ES-I3 (cell line): ENCODE data around the gene METTL16.
"Not testable (repeated sequence)": the region's sequence is repeated elsewhere in the genome, so short reads cannot be mapped to it uniquely, and the experiment has no call there.

Source experiments
- H3K36me3 ChIP-seq: 2 replicates; pipeline ENCODE4 v1.6.1; 2013; ENCODE audit warnings: mild to moderate bottlenecking, low read length, control low read depth, moderate library complexity; ENCODE audit not compliant: insufficient read depth
- H3K4me1 ChIP-seq: 2 replicates; pipeline ENCODE4 v1.6.1; 2013; ENCODE audit warnings: mild to moderate bottlenecking, control low read depth, low read length; ENCODE audit not compliant: insufficient read depth
- H3K9ac ChIP-seq: 2 replicates; pipeline ENCODE4 v1.6.1; 2013; ENCODE audit warnings: low read depth, mild to moderate bottlenecking, low read length, moderate library complexity
- H3K9me3 ChIP-seq: 2 replicates; pipeline ENCODE4 v1.6.1; 2013; ENCODE audit warnings: mild to moderate bottlenecking, low read length, moderate library complexity; ENCODE audit not compliant: control insufficient read depth, insufficient read depth

The METTL16 gene

DNA sequence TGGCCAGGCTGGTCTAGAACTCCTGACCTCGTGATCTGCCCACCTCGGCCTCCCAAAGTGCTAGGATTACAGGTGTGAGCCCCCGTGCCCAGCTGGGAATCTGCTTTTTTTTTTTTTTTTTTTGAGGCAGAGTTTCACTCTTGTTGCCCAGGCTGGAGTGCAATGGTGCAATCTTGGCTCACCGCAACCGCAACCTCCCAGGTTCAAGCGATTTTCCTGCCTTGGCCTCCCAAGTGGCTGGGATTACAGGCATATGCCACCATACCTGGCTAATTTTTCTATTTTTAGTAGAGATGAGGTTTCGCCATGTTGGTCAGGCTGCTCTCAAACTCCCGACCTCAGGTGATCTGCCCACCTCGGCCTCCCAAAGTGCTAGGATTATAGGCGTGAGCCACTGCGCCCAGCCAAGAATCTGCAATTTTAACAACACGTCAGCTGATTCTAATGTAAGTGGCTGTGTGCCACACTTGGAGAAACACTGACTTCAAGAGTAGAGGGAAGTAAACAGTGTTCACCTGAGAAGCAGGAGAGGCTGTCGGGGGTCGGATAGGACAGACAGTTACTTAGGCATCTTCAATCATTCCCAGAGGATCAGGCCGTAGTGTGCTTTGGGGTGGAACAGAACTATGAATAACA is 10.2 kb upstream of the METTL16 start:
- H3K4me1 ChIP-seq, H3K9ac ChIP-seq, H3K9me3 ChIP-seq, H3K36me3 ChIP-seq: not testable (repeated sequence)

DNA sequence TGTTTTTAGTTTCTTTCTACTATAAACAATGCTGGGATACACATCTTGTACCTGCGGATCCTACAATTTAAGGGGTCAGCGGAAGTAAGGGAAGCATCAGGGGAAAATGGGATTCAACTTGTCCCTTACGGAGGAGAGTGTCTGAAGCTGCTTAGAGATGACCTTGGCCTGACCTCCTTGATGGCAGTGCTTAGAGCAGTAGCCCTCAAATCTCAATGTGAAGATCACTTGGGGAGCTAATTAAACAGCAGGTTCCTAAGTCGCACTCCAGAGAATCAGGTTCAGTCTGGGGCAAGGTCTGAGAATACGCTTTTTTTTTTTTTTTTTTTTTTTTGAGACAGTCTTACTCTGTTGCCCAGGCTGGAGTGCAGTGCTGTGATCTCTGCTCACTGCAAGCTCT is 9.6 kb upstream of the METTL16 start:
- H3K4me1 ChIP-seq = 0 out of 2 replicates have a peak, but pooled peaks cover 3% of the 10 kb centered on the region
- no peaks in the 10 kb centered on the region for H3K36me3 ChIP-seq
- H3K9me3 ChIP-seq = no peaks in the 10 kb centered on the region
- H3K9ac ChIP-seq = no peak overlapping the region

DNA sequence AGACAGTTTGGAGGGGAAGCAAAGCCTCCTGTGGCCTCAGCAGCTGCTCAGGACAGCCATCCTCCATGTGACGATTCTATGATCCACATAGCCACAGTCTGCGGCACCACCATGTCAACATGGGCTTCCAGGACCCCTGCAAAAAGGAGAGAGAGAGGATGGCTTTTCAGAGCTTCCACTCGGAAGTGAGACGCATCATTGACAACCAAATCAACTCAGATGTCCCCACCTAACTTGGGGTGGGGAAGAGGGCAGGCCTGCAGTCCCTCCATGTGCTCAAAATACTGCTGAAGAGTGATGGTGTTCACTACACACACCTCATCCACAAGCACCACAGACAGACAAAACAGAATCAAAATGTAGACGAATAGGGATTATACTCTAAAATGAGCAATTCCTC is 5.9 kb upstream of the METTL16 start:
- Histone ChIP-seq H3K4me1 (0 out of 2 replicates have a peak, but pooled peaks cover 2% of the 10 kb centered on the region), H3K36me3 (no peaks in the 10 kb centered on the region), H3K9ac (no peak overlapping the region), H3K9me3 (no peaks in the 10 kb centered on the region)

DNA sequence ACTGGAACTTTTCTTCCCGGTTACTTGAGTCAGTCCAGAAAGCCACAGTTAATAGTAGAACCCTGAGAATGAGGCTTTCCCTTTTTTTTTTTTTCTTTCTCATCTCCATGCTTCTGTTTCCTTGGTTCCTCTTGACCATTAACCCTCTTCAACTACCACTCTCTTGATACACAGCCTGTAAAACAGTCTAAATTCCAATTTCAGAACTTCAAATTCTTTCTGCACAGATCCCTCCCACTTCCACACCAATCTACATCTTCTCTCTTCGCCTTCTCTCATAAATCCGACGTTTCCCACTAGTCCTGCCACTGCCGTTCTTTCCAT is 588 bp downstream of the METTL16 start:
- H3K9ac ChIP-seq = peak overlapping the region; percentile 93

DNA sequence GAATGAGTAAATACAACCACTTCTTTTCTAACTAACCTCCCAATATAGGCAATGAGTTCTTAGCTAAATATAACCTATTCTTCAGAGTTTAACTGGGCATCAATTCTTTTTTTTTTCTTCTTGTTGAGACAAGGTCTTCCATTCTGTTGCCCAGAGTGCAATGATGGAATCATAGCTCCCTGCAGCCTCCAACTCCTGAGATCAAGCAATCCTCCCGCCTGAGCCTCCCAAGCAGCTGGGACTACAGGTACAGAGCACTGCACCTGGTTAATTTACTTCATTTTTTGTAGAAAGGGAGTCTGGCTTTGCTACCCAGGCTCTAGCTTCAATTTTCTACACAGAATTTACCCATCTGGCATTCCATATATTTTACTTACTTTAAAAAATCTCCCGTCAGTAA is 1.1 kb downstream of the METTL16 start:
- no peaks in the 10 kb centered on the region for H3K36me3 ChIP-seq
- H3K9me3 ChIP-seq = no peaks in the 10 kb centered on the region
- peak overlapping the region; percentile 93 for H3K9ac ChIP-seq
- H3K4me1 ChIP-seq = peaks cover 2% of the 10 kb centered on the region; the same call in 1 of the 2 replicates

More for the DNA sequence above, 588 bp downstream of the METTL16 start:
- H3K4me1 ChIP-seq = peaks cover 2% of the 10 kb centered on the region; the same call in 1 of the 2 replicates
- no peaks in the 10 kb centered on the region for H3K9me3 ChIP-seq
- H3K36me3 ChIP-seq = no peaks in the 10 kb centered on the region

DNA sequence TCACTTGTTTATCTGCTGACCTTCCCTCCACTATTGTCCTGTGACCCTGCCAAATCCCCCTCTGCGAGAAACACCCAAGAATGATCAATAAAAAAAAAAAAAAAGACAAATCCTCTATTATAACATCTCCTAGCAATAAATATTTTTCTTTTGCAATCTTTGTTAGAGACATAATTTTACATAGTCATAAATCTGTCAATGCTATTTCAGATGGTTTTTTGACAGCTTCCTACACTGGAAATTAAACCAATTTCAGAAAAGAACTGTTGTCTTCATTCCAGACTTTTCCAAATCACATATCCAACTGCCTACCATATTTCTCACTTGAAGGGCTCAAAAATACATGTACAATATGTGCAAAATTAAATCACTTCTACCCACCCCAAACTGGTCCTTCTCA is 3.7 kb downstream of the METTL16 start:
- Histone ChIP-seq H3K36me3 (no peaks in the 10 kb centered on the region; the same call in 1 of the 2 replicates), H3K9ac (no peak overlapping the region), H3K9me3 (no peaks in the 10 kb centered on the region), H3K4me1 (peaks cover 2% of the 10 kb centered on the region; the same call in 1 of the 2 replicates)

DNA sequence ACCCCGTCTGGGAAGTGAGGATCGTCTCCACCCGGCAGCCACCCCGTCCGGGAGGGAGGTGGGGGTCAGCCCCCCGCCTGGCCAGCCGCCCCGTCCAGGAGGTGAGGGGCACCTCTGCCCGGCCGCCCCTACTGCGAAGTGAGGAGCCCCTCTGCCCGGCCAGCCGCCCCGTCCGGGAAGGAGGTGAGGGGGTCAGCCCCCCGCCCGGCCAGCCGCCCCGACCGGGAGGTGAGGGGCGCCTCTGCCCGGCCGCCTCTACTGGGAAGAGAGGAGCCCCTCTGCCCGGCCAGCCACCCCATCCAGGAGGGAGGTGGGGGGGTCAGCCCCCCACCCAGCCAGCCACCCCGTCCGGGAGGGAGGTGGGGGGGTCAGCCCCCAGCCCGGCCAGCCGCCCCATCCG is 4.7 kb downstream of the METTL16 start:
- not testable (repeated sequence) for H3K36me3 ChIP-seq, H3K9me3 ChIP-seq, H3K9ac ChIP-seq, H3K4me1 ChIP-seq

DNA sequence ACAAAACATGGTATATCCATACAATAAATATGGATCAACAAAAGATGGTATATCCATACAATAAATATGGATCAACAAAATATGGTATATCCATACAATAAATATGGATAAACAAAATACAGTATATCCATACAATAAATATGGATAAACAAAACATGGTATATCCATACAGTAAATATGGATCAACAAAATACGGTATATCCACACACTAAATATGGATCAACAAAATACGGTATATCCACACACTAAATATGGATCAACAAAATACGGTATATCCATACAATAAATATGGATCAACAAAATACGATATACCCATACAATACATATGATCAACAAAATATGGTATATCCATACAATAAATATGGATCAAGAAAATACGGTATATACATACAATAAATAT is 8.1 kb downstream of the METTL16 start:
- Histone ChIP-seq H3K4me1 (no peaks in the 10 kb centered on the region), H3K9ac (no peak overlapping the region), H3K36me3 (peaks cover 9% of the 10 kb centered on the region; the same call in 1 of the 2 replicates), H3K9me3 (no peaks in the 10 kb centered on the region)

DNA sequence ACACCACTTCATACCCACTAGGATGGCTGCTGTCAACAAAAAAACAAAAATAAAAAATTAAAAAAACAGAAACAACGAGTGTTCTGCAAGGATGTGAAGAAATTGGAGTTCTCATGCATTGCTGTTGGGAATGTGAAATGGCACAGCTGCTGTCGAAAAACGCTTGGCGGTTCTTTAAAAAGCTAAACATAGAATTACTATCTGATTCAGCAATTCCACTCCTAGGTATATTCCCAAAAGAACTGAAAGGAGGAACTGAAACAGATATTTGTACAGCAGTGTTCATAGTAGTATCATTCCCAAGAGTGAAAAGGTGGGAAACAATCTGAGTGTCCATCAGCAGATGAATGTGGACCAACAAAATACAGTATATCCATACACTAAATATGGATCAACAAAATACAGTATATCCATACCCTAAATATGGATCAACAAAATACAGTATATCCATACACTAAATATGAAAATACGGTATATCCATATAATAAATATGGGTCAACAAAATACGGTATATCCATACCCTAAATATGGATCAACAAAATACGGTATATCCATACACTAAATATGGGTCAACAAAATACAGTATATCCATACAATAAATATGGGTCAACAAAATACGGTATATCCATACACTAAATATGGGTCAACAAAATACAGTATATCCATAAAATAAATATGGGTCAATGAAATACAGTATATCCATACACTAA is 8.7 kb downstream of the METTL16 start:
- no peaks in the 10 kb centered on the region for H3K4me1 ChIP-seq
- no peaks in the 10 kb centered on the region for H3K9me3 ChIP-seq
- H3K36me3 ChIP-seq = peaks cover 9% of the 10 kb centered on the region; the same call in 1 of the 2 replicates
- H3K9ac ChIP-seq = no peak overlapping the region

DNA sequence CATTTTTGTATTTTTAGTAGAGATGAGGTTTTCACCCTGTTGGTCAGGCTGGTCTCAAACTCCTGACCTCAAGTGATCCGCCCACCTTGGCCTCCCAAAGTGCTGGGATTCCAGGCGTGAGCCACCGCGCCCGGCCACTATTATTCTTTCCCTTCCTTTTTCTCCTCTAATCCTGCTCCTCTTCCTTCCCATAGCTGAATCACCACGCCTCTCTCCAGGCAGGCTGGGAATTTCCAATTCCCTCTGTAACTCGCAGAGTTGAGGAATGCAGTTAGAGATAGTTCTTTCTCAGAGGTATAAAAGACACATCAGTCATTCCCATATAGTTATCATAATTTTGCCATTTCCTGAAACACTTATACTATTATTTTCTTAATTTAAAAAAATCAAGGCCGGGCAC is 11.2 kb downstream of the METTL16 start:
- H3K9ac ChIP-seq = no peak overlapping the region
- peaks cover 9% of the 10 kb centered on the region; the same call in 1 of the 2 replicates for H3K36me3 ChIP-seq
- H3K9me3 ChIP-seq = no peaks in the 10 kb centered on the region
- no peaks in the 10 kb centered on the region for H3K4me1 ChIP-seq

DNA sequence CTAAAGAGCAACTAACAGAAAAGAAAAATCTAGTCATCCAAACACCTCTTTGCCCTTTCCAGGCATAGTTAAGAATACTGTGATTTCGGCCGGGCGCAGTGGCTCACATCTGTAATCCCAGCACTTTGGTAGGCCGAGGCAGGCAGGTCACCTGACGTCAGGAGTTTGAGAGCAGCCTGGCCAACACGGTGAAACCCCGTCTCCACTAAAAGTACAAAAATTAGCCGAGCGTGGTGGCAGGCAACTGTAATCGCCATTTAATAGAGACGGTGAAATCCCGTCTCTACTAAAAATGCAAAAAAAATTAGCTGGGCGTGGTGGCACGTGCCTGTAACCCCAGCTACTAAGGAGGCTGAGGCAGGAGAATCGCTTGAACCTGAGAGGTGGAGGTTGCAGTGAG is 22.4 kb downstream of the METTL16 start:
- peaks cover 28% of the 10 kb centered on the region for H3K4me1 ChIP-seq

DNA sequence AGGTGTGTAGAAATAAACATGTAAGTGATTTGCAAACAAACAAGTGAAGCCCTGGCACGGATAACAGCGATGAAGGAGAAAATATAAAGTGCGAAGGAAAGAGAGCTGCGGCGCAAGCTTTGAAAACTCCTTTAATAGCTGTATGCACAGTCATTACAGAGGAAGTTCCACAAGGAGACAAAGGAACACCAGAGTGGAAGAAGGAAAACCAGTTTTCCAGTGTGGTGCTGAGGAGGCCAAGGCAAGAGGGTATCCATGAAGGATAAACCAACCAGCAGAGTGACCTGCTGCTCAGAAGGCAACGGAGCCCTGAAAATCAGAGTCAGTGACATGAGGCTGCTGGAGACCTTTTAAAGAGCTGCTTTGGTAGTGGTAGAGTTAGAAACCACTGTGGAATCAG is 24.4 kb downstream of the METTL16 start:
- Histone ChIP-seq H3K4me1 (peaks cover 32% of the 10 kb centered on the region), H3K9ac (no peak overlapping the region), H3K9me3 (no peaks in the 10 kb centered on the region; the same call in 1 of the 2 replicates), H3K36me3 (no peaks in the 10 kb centered on the region; the same call in 1 of the 2 replicates)

More for the DNA sequence above, 22.4 kb downstream of the METTL16 start:
- not testable (repeated sequence) for H3K36me3 ChIP-seq, H3K9ac ChIP-seq, H3K9me3 ChIP-seq

DNA sequence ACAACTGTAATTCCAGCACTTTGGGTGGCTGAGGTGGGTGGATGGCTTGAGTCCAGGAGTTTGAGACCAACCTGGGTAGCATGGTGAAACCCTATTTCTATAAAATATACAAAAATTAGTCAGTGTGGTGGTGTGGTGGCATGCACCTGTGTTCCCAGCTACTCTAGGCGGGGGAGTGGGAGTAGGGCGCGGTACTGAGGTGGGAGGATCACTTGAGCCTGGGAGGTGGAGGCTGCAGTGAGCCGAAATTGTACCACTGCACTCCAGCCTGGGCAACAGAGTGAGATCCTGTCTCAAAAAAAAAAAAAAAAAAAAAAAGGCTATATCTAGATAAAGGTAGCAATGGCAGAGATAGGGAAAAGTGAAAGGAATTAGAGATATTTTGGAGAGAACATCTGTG is 25.0 kb downstream of the METTL16 start:
- not testable (repeated sequence) for H3K36me3 ChIP-seq, H3K9me3 ChIP-seq, H3K9ac ChIP-seq
- peaks cover 32% of the 10 kb centered on the region for H3K4me1 ChIP-seq

DNA sequence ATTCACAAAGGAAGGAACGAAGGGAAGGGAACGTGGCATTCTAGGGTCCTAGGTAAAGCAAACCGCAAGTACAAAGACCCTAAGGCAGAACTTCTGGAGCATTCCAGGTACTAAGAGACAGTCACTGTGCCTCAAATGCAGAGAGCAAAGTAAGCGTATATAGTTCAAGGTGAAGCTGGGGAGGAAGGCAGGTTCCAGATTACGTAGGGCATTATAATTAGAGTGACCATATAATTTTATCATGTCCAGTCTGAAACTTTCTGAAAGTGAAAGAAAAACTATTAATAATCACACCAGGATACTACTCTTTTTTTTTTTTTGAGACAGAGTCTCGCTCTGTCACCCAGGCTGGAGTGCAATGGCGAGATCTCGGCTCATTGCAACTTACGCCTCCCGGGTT is 25.7 kb downstream of the METTL16 start:
- H3K4me1 ChIP-seq = peaks cover 29% of the 10 kb centered on the region
- no peaks in the 10 kb centered on the region for H3K9me3 ChIP-seq
- no peak overlapping the region for H3K9ac ChIP-seq
- H3K36me3 ChIP-seq = no peaks in the 10 kb centered on the region

DNA sequence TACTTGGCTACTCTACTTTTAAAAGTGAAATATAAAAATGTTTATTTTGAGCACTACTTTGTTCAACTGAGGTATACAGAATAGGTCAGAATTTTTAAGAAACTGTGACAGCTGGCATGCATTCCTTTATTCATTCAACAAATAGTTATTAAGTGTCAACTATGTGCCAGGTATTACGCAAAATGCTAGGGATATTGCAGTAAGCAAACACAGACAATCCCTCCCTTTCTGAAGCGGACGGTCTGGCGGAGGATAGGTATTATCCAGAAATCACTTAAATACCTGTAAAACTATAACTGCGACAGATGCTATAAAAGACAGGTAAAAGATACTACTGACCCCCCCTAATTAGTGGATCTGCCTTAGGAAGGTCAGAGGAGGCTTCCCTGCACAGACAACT is 26.1 kb downstream of the METTL16 start:
- H3K9ac ChIP-seq = no peak overlapping the region
- no peaks in the 10 kb centered on the region for H3K36me3 ChIP-seq
- peaks cover 25% of the 10 kb centered on the region for H3K4me1 ChIP-seq
- no peaks in the 10 kb centered on the region for H3K9me3 ChIP-seq
